Effector CD4-positive, alpha-beta T cell (primary cell): ENCODE data around the gene NRCAM.

Experiments
- DNase-seq: peaks from one replicate; pipeline ENCODE4 v3.0.0-alpha.2; 2020

The NRCAM gene

DNA sequence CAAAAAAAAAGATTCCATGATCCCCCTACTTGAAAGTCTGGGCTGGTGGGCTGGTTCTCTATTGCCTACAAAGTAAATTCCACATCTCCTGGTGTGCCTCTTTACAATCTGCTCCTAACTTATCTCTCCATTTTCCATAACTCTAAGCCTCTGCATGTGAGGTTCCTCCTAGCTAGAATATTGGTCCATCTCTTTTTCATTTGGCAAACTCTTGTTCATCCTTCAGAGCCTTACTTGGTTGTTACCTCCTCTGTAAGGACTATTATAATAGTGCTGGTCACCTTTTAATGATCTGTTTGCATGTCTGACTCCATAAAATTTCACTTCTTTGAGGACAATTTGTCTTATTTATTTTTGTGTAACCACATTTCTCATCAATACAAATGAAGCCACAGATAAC is 1.6 kb upstream of the NRCAM start:
- DNase-seq: no peak

DNA sequence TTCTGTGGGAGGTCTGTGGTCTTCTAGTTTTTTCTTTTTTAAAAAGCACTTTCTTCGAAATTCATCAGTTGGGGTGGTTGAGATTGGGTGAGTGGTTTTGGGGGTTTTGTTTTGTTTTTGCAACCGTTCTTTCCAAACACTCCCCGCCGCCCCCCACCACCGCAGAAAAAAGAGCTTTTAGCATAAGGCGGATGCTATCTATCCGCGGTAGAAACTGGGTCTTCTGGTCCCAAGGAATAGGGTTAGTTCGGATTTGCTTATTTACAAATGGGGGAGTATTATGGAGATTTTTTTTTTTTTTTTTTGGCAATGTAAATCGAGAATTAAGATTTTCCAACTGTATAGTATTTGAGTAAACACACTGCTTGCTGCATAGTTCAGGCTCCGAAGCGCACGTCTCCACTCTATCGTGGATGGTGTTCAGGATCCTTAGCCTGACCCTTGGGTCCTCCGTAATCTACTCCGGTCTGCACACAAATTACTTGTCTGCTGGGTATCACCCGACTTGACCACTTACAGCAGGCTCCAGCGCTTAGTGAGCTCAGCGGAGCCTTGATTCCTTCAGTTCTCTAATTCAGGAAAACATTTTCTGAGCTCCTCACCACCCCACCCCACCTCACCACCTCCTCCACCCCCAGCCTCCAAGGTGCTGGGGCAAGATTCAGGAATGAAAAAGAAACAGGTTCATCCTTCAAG is 757 bp upstream of the NRCAM start:
- no peak for DNase-seq

DNA sequence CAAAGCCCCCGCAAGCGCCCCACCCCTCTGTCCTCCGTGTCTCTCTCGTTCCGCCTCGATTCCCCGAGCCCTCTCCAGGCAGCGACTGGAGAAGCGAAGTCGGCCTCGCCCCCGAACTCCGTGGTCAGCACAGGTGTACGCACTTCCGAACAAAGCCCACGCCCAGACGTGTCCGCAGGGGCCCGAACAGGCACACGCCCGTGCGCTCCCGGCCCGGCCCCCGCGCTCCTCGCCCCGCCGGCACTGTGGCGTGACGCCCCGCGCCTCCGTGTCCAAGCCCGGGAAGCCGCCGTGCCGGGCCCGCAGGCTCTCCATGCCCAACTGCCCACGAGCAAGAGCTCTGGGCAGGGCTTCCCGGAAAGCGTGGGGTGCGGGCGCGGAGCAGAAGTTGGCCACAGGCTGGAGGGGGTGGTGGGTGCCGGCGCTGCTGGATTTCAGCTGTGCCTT is 662 bp downstream of the NRCAM start:
- DNase-seq: no peak

DNA sequence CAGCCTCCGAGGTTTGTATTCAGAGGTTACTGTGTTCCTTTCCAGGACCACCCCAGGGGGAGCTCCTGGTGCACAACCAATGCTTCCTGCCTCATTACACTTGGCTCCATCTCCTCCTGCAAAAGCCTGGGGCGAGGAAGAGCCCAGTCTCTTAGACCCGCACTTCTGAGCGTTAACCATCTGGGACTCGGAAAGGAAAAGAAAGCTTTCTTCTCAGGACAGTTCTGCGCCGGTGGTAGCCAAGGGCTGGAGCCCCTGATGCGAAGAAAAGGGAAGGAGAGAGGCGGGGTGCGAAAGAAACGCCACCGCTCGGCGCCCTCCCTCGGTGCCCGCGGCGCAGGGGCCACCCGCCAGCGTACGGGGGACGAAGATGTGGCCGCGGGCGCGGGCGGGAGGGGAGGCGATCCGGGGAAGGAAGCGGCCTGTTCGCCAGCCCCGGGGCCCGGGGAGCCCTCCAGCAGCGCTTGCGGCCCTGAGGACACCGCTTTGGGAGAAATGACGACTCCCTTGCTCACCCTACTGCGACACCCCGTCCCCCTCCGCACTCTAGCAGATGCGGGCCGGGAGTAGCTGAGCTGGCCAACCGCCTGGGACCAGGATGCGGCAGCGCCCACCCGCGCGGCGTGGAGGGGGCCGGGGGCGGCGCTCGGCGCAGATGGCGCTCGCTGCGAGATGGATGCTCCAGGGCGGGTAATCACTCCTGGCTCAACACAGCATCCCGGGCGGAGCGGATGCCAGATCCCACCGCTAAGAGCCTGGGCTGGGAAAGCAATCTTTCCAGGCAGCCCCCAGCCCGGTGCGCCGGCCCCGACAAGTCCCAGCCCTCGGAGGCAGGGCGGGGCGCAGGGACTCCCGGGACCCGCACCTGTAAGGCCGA is 1.3 kb downstream of the NRCAM start:
- DNase-seq: no peak

DNA sequence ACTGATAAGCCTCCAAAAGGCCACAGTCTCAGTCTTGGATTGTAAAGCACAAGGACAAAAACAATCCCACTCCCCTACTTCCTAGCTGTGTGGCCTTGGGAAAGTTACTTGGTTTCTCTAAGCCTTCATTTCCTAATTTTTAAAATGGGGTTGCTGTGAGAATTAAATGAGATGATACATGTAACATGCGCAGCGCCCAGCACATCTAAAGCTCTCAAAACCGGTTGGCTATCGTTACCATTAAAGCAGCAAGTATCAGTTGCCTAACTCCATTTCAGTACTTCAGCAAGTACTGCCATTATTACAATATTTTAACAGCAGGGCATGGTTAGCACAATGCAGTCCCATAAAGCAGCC is 1.9 kb downstream of the NRCAM start:
- no peak for DNase-seq

DNA sequence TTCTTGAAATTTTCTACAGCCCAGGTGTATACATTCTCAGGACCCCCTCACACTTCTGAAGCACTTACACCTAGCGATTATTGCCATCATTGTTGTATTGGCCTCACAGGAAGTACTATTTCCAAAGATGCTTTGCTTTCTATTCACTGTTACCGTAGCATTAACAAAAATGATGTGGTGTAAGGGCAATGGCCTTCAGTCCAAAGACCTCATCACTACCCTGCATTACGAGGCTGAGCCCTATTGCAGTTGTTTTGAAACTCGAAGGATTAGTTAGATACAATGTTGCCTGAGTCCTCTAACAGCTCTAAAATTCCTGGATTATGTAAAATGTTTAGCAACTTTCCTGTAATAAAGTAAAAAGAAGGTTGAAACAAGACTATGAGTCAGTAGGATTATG is 2.9 kb downstream of the NRCAM start:
- no peak for DNase-seq

DNA sequence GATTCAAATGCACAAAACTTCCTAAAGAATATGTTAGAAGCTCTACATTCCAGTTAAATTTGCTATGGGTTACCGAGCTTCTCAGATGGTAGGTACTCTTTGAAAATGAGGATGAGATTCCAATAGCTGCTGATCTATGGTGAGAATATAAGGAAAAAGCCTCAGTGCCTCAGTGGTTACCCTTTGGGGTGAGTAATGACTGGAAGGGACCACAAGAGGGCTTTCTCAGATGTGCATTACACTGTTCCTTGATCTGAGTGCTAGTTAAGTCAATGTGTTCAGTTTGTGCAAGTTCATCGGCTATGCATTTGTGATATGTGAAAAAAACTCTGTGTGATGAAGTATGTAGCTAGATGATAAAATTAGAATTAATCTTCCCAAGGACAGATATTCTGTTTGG is 3.5 kb downstream of the NRCAM start:
- no peak for DNase-seq

DNA sequence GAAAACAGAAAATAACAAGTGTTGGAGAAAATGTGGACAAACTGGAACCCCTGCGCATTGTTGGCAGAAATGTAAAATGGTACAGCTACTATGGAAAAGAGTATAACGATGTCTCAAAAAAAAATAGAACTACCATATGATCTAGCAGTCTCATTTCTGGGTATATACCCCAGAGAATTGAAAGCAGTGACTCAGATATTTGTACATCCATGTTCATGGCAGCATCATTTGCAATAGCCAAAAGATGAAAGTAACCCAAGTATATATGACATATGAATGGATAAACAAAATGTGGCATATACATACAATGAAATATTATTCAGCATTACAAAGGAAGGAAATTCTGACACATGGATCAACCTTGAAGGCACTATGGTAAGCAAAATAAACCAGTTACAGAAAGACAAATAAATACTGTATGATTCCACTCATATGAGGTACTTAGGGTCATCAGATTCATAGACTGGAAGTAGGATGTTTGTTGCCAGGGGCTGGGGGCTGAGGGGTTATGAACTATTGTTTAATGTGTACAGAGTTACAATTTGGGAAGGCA is 4.9 kb downstream of the NRCAM start:
- no peak for DNase-seq

DNA sequence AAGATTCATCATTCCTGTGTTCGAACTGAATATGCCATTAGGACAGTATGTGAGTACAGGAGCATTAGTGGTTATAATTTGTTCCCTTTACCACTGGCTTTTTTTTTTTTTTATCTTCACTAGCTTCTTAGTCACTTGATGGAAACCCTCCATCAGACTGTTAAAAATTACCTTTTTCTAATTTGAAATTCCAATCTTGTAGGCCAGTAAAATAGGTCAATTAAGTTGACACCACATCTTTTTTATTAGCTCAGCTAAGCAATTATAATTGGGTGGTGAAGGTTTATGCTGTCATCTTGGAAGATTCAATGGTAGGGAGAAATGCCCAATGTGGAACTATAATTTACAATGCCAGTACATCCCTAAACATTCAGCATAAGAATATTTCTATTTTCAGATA is 6.1 kb downstream of the NRCAM start:
- DNase-seq: no peak

DNA sequence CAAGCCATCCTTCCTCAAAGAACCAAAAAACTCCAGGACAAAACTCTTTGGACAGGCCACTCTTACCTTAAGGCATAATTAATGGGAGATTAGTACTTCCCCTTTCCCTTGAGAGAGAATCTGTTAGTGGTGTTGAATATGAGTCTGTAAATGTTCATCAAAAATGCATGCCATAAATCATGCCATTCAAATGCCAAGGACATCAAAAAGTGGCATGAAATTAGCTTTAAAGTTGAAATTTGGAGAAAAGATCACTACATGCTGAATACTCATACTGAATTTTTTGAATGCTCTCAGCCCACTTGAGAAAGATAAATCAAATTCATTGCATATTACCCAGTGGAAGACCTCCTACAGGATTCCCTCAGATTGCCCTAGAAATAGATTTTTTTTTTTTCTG is 6.7 kb downstream of the NRCAM start:
- no peak for DNase-seq

DNA sequence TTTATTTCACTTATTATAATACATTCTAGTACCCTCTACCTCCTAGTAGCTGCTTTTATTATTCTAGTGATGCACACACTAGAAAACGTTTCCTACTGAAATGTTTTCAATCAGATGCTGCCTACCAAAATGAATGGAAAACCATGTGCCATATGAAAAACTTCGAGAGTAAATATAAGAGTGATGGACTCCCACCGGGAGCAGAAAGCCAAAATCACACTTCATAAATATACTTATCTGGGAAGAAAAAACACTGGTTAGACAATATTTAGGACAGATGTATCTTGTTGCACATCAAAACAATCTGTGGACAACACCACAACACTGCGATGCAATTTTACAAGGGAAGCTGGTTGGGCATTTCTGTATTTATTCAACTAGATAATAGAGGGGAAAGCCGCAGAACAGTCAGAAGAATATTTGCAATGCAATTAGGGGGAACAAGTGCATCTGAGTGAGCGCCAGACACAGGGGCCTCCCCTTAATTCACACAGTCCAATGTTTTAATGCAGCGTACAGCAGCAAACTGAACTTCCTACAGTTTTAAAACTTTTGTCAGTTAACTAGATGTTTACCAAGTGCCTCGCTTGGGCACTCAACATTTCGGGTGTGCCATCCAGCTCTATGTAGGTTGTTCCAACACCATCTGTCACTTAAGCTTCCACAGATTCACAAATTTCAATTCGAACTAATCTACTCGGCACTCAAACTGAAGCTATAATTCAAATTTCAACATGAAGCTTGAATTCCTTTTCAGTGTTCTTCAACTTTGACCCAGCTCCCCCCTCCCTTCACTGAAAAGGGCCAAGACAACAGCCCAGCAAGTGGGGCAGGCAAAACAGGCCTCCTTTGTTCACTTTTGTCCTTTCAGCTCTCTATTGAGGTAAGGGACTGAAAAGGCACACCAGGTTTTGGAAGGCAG is 7.4 kb downstream of the NRCAM start:
- no peak for DNase-seq

DNA sequence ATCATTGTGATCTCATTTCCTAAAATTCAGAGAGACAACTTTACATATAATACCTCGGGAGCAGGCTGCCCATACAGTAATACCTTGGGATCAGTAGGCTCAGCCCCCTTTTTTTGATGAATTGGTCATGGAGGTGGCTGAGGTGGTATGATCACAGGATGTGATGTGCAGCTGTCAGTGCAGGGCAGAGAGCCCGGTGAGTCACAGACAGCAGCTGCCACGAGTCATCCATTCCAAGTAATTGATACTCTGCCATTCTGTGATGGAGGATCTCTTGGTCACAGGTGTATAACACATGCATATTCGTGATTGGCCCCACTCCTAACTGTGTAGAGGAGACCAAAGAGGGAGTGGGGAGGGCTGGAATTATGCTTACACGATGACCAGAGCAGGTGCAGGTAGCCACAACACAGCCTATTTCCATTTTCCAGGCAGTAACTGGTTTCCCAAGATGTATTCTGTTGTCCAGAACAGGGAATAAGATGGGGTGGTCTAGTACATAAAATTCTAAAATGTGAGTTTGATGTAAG is 14.1 kb downstream of the NRCAM start:
- DNase-seq: no peak

DNA sequence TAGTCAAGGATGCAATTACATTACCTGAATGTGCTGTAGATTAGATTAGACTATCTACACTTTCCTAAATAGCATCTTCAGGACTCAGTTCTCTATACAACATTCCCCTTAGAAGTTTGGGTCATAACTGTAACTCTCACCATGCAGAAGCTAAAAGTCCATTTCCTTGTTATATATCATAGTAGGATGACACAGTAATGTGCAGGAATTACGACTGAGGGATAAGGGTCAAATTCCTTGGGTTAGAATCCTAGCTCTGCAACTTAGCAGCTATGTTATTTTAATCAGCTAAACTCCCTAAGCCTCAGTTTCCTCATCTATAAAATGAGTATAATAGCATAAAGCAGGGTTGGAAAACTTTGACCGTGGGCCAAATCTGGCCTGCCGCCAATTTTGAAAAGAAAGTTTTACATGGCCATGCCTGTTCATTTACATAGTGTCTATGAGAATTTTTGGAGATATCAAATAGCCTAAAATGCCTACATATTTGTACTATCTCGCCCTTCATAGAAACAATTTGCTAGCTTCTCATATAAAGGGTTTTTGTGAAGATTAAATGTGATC is 14.8 kb downstream of the NRCAM start:
- DNase-seq: no peak

DNA sequence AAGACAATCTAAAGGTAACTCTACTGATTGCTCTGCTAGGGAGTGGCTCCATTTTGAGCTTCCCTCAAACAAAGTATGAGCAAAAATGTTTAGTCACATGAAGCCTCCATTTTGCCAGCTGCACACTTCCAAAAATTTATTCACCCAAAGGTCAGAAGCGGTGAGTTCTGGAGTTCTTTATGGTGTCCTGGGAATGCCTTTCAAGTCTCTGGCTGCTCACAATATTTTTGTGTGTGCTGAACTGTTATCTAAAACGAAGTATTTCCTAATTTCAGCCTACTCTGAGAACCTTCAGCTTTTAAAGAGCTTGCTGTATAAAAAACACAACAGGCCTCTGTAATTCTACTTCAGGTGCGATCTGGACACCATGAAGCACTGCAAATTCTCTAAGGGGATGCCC is 15.6 kb downstream of the NRCAM start:
- DNase-seq: no peak

DNA sequence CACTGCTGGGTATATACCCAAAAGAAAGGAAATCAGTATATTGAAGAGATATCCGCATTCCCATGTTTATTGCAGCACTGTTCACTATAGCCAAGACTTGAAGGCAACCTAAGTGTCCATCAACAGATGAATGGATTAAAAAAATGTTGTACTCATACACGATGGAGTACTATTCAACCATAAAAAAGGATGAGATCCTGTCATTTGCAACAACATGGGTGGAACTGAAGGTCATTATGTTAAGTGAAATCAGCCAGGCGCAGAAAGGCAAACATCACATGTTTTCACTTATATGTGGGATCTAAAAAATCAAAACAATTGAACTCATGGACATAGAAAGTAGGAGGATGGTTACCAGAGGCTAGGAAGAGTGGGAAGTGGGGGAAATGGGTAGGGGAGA is 19.3 kb downstream of the NRCAM start:
- no peak for DNase-seq

DNA sequence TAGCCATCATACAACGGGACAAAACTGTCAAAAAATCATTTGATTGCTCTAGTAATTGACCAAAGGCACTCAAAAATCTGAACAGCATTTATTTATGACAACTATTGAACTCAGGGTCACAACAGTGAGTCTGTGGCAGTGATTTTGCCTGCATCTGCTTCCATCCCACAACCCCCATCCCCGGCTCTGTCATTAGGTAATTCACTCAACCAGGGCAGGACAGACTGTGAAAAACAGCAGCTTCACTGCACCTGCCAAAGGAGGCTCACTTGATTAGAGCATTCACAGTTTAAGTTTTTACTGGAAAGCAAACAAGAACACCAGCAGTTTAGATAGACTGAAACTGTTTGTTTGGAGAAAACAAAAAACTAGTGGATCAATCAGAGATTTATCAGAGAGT is 22.2 kb downstream of the NRCAM start:
- DNase-seq: no peak

DNA sequence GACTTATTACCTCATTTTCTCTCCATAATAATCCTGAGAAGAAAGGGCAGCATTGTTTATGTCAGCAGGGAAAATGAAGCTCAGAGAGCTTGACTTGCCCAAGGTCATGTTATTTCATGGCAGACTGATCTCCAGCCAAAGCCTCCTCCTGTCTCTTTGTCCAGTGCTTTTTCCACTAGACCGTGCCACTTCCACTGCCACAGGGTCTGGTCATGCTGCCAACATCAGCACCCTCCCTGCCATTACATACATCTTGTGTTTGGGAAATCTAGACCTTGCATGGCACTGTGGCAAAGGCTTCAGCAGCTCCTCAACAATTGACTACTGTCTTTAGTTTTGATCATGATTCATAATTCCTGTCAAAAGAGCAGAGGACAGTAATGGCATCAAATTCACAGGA is 25.1 kb downstream of the NRCAM start:
- DNase-seq: no peak

DNA sequence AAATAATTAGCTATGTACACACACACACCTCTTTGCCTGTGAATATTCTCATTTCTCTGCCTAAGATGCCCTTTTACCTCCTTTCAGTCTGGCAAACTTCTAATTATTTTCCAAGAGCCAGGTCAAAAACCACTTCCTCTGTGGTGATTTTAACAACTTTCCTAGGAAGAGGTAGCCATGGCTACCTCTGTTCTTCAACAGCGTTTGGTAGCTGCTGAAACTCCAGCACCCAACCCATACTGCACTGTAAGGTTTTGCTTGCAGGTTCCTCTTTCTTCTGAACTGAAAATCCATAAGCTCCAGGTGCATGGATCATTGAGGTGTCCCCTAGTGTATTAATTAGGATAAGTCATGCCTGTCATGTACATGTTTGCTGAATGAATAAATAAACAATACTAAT is 25.6 kb downstream of the NRCAM start:
- DNase-seq: no peak

DNA sequence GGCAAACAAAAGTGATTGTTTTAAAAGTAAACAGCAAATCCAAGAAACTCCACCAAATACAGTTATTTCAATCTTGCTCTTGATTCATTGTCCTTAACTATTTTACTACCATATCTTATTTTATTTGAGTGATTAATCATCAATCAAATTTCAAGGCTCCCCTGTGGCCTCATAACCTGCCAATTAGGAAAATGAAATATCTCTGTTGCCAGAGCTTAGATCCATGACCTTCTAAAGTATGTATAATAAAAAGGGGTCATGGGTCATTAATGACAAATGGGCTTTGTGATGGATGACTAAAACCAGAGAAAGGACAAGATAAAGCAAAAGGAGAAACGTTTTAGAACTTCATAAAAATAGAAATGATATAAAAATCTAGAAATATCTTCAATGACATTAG is 28.5 kb downstream of the NRCAM start:
- no peak for DNase-seq

DNA sequence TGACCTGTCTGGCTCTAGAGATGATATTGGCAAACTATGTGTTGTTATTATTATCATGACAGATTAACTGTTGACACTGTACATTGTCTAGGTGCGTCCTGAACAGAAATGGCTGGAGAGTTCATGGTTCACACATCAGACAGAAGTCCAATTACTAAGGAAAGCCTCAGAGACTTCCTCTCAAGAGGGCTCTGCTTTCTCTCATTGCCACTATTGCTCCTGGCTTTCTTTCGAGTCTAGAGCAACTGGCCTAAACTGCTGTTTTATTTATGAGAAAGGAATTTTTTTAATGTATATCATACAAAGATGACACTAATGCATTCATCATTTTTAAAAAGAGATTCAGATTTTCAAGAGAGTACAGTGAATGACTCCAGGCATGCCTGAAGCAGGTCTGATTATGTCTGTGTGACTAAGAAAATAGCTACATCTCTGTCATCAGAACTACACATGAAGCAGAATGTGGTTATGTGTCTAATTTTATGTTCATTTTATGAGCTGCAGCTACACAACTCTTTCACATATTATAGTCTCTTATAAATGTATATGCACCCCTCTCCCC is 30.4 kb downstream of the NRCAM start:
- no peak for DNase-seq

DNA sequence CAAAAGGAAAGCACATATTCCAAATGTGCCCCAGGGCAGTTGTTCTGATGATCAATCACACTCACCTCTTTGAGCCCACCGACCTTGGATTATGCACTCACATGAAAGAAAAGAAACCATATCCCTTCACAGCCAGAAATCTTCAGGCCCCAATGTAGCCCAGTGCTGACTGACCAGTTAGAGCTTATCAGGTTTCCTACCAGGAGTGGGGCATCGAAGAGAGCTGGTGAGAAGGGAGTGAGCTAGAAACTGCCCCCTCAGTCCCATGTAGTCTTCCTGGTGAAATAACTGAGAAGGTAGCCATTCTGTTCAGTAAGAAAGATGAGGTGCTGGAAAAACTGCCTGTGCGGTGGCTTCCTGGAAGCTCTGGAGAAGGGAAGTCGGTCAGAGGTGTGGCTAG is 32.2 kb downstream of the NRCAM start:
- no peak for DNase-seq
